Measurements from ENCODE around the gene CEACAM3. TPM values are rescaled to one million over a fixed set of nuclear protein-coding genes. Genes with fewer than 3 reads are reported as not detected.
"Not testable (repeated sequence)": the region's sequence is repeated elsewhere in the genome, so short reads cannot be mapped to it uniquely, and the experiment has no call there.

Gene CEACAM3
- total RNA-seq (2021) (not detected in 2 replicates), Bru-seq, nascent RNA (percentile 8 among the genes with signal in this experiment), BruChase-seq, experiment 1, labeled RNA remaining after a 2-hour chase (not detected), BruChase-seq, experiment 2, labeled RNA remaining after a 6-hour chase (not detected)
- long read RNA-seq: 0 reads

GRCh38 chr19:41796362-41796761 is at the start of gene CEACAM3:
Gene CEACAM3, plus strand, starts transcription at chr19:41796587. Its CDS starts 91 bp downstream, at chr19:41796678.
- no peak within 1 kb of the TSS for H2AFZ ChIP-seq
- TF ChIP-seq CTCF (conservative IDR thresholded peaks at IDR 0.05): no peak
- TF ChIP-seq EZH2 (IDR thresholded peaks at IDR 0.05; ENCODE audit: low read depth): no peak
- no peak within 1 kb of the TSS for H3K4me3 ChIP-seq
- ChIA-PET CTCF (interaction anchor here (1.4 kb wide), 1 partner anchor 11 kb away, joined by 3 read pairs; no protein-coding TSS in a partner anchor), POLR2A (ENCODE audit: unreplicated experiment) (no interaction called here)
- no peaks in the 10 kb centered on the region; the same call in 1 of the 2 replicates for H3K9me3 ChIP-seq (ENCODE audit: insufficient read depth, low read depth)
- no peak within 1 kb of the TSS for H3K27ac ChIP-seq
- intact Hi-C loops (cut with micrococcal nuclease; ENCODE audit: unreplicated experiment): no loop called here
- BruUV-seq (replicated peaks): no TSS peak
- no peaks in the 10 kb centered on the region for H3K9me2 ChIP-seq (ENCODE audit: insufficient read depth)
- no peaks in the 10 kb centered on the region for H3K79me2 ChIP-seq (ENCODE audit: low read depth)
- H4K20me1 ChIP-seq (ENCODE audit: insufficient read depth): no peaks in the 10 kb centered on the region
- H3K4me2 ChIP-seq: no peak within 1 kb of the TSS
- H3K27me3 ChIP-seq (ENCODE audit: insufficient read depth, low read depth): no peaks in the 10 kb centered on the region
- no peak for DNase-seq
- H3K4me1 ChIP-seq (replicated peaks; ENCODE audit: insufficient read depth): peaks cover 65% of the 10 kb centered on the region
- peaks cover 26% of the 10 kb centered on the region for H3F3A ChIP-seq (ENCODE audit: insufficient read depth, low read depth)
- H3K36me3 ChIP-seq (ENCODE audit: low read depth): no peaks in the 10 kb centered on the region

- no peaks in the 10 kb centered on the region for H3K79me2 ChIP-seq (ENCODE audit: low read depth)
- H2AFZ ChIP-seq: 0 out of 2 replicates have a peak overlapping the region, but pooled peaks have one; percentile 45
- DNase-seq: peak; percentile 57 to 75
- H3K4me2 ChIP-seq: peak overlapping the region; percentile 38; the same call in 1 of the 2 replicates
- no peaks in the 10 kb centered on the region for H3K36me3 ChIP-seq (ENCODE audit: low read depth)
- no peaks in the 10 kb centered on the region for H4K20me1 ChIP-seq (ENCODE audit: insufficient read depth)
- no peaks in the 10 kb centered on the region for H3K27me3 ChIP-seq (ENCODE audit: insufficient read depth, low read depth)
- intact Hi-C loops (cut with micrococcal nuclease; ENCODE audit: unreplicated experiment): loop anchor here (1.0 to 5.0 kb wide), 5 partner anchors 38 to 149 kb away; no protein-coding TSS in a partner anchor
- H3F3A ChIP-seq (ENCODE audit: insufficient read depth, low read depth): peaks cover 3% of the 10 kb centered on the region
- H3K4me1 ChIP-seq (replicated peaks; ENCODE audit: insufficient read depth): peaks cover 64% of the 10 kb centered on the region
- H3K9me3 ChIP-seq (ENCODE audit: insufficient read depth, low read depth): no peaks in the 10 kb centered on the region
- no peaks in the 10 kb centered on the region for H3K9me2 ChIP-seq (ENCODE audit: insufficient read depth)
- H3K27ac ChIP-seq: 0 out of 2 replicates have a peak overlapping the region, but pooled peaks have one; percentile 7
- CTCF ChIA-PET: interaction anchor here (0.6 to 1.8 kb wide), 5 partner anchors 8 to 45 kb away, joined by 3 to 7 read pairs (median 3); partner anchors contain the start of gene CEACAM6
- TF ChIP-seq CTCF (conservative IDR thresholded peaks at IDR 0.05): peak; percentile 83
- TF ChIP-seq EZH2 (IDR thresholded peaks at IDR 0.05; ENCODE audit: low read depth): no peak
- H3K4me3 ChIP-seq: no peak overlapping the region
- POLR2A ChIA-PET (ENCODE audit: unreplicated experiment): no interaction called here
- no TSS peak for BruUV-seq (replicated peaks)
These were observed 49.7 kb upstream of the CEACAM3 start for GRCh38 chr19:41746593-41747227.

- Histone ChIP-seq H3K4me2 (no peak overlapping the region), H3K27ac (no peak overlapping the region), H2AFZ (no peak overlapping the region), H3K9me2 (ENCODE audit: insufficient read depth) (no peaks in the 10 kb centered on the region), H3K9me3 (ENCODE audit: insufficient read depth, low read depth) (no peaks in the 10 kb centered on the region), H3K36me3 (ENCODE audit: low read depth) (no peaks in the 10 kb centered on the region), H3K79me2 (ENCODE audit: low read depth) (no peaks in the 10 kb centered on the region), H3K27me3 (ENCODE audit: insufficient read depth, low read depth) (no peaks in the 10 kb centered on the region), H3K4me1 (replicated peaks; ENCODE audit: insufficient read depth) (peaks cover 51% of the 10 kb centered on the region), H3F3A (ENCODE audit: insufficient read depth, low read depth) (no peaks in the 10 kb centered on the region), H3K4me3 (no peak overlapping the region), H4K20me1 (ENCODE audit: insufficient read depth) (no peaks in the 10 kb centered on the region)
- no TSS peak for BruUV-seq (replicated peaks)
- TF ChIP-seq EZH2 (IDR thresholded peaks at IDR 0.05; ENCODE audit: low read depth) (no peak), CTCF (conservative IDR thresholded peaks at IDR 0.05) (no peak)
- ChIA-PET CTCF (interaction anchor here (0.6 to 1.1 kb wide), 2 partner anchors 48 to 106 kb away, joined by 3 to 4 read pairs; no protein-coding TSS in a partner anchor), POLR2A (ENCODE audit: unreplicated experiment) (no interaction called here)
- intact Hi-C loops (cut with micrococcal nuclease; ENCODE audit: unreplicated experiment): loop anchor here (5.0 kb wide), 2 partner anchors 106 to 151 kb away; no protein-coding TSS in a partner anchor
- DNase-seq: no peak
These were observed 48.4 kb upstream of the CEACAM3 start for GRCh38 chr19:41748012-41748411.

GRCh38 chr19:41750248-41751134 is 45.9 kb upstream of the CEACAM3 start:
- intact Hi-C loops (cut with micrococcal nuclease; ENCODE audit: unreplicated experiment); H3K9me3 ChIP-seq (ENCODE audit: insufficient read depth, low read depth); H2AFZ ChIP-seq; H4K20me1 ChIP-seq (ENCODE audit: insufficient read depth); H3K4me3 ChIP-seq; H3K4me2 ChIP-seq; H3K27me3 ChIP-seq (ENCODE audit: insufficient read depth, low read depth); POLR2A ChIA-PET (ENCODE audit: unreplicated experiment); H3K9me2 ChIP-seq (ENCODE audit: insufficient read depth); H3K79me2 ChIP-seq (ENCODE audit: low read depth); BruUV-seq (replicated peaks); H3K36me3 ChIP-seq (ENCODE audit: low read depth): not testable (repeated sequence)
- Histone ChIP-seq H3F3A (ENCODE audit: insufficient read depth, low read depth) (peaks cover 18% of the 10 kb centered on the region), H3K4me1 (replicated peaks; ENCODE audit: insufficient read depth) (peaks cover 55% of the 10 kb centered on the region), H3K27ac (0 out of 2 replicates have a peak overlapping the region, but pooled peaks have one; percentile 31)
- peak in 1 of 2 experiments; percentile 63 for DNase-seq
- CTCF ChIA-PET: interaction anchor here (0.6 kb wide), 1 partner anchor 43 kb away, joined by 5 read pairs; no protein-coding TSS in a partner anchor
